HCT116 (cell line): Measurements from ENCODE around the gene ACKR3. TPM values are rescaled to one million over a fixed set of nuclear protein-coding genes. Genes with fewer than 3 reads are reported as not detected.

Experiments
- ATAC-seq: fragments of 200-7000 bp; cut with Tn5 transposase; 2 replicates; pipeline ENCODE4 v1.9.1; 2020; ENCODE audit warnings: mild to moderate bottlenecking, moderate library complexity
- BruUV-seq: library from RNA; stranded (reverse); fragments of 400-500 nt; replicated peaks from 2 replicates; lab custom pipeline; 2021; lab: Mats Ljungman, UMichigan
- CTCF ChIA-PET: fragments of 300-600 bp; sonication (Branson Sonifier 250); formaldehyde crosslinking; loops from one replicate; lab custom pipeline; 2021; ENCODE audit warnings: antibody characterized with exemption; lab: Charles Lee
- POLR2A ChIA-PET: fragments of 300-600, 350-600 bp; sonication (Branson Sonifier 250); formaldehyde crosslinking; loops from one replicate; lab custom pipeline; 2021; ENCODE audit warnings: antibody characterized with exemption; lab: Charles Lee
- RAD21 ChIA-PET, 2 experiments: fragments of 300-600 bp; sonication (Branson Sonifier 250); formaldehyde crosslinking; loops; one replicate each; lab custom pipeline; 2023; ENCODE audit warnings: low total read pairs in 2 of 2; ENCODE audit not compliant: uncharacterized antibody in 2 of 2, unreplicated experiment in 2 of 2, low non-redundant PET in 1 of 2; lab: Charles Lee
- DNase-seq: peaks from one replicate; pipeline ENCODE4 v3.0.0-alpha.2; 2010; ENCODE audit warnings: low read depth, low spot score
- H2AFZ ChIP-seq: fragments of 200-600 bp; shearing (Covaris generic), sonication (generic); 2 replicates; pipeline ENCODE4 v1.6.1; 2017; ENCODE audit warnings: low read depth, mixed run types, mixed read lengths, antibody characterized with exemption, low read length; ENCODE audit not compliant: poor library complexity, severe bottlenecking
- H3K27ac ChIP-seq: 2 replicates; pipeline ENCODE4 v1.5.1; 2012; ENCODE audit warnings: low read depth, low read length
- H3K27me3 ChIP-seq: fragments of 200-600 bp; sonication (generic); 2 replicates; pipeline ENCODE4 v1.6.1; 2016; ENCODE audit warnings: mixed run types, low read length, mixed read lengths; ENCODE audit not compliant: insufficient read depth
- H3K36me3 ChIP-seq, 2 experiments: fragments of 200-500 bp in 1 of 2; fragments of 200-600 bp in 1 of 2; sonication (Bioruptor generic) in 1 of 2; sonication (generic) in 1 of 2; 2 replicates each; pipeline versions ENCODE4 v1.5.1 to v1.6.1; 2014 to 2016; ENCODE audit warnings: low read length in 2 of 2, inconsistent platforms in 1 of 2, mixed read lengths in 1 of 2, mixed run types in 1 of 2; ENCODE audit not compliant: insufficient read depth in 2 of 2, control insufficient read depth in 1 of 2
- H3K4me1 ChIP-seq, 2 experiments: fragments of 200-600 bp in 1 of 2; sonication (generic) in 1 of 2; 2 replicates each; pipeline versions ENCODE4 v1.5.1 to v1.6.1; 2012 to 2017; ENCODE audit warnings: low read length in 2 of 2, inconsistent platforms in 1 of 2, mild to moderate bottlenecking in 1 of 2, mixed read lengths in 1 of 2, mixed run types in 1 of 2, moderate library complexity in 1 of 2; ENCODE audit not compliant: insufficient read depth in 2 of 2, control insufficient read depth in 1 of 2
- H3K4me2 ChIP-seq: fragments of 200-600 bp; sonication (generic); 2 replicates; pipeline ENCODE4 v1.6.1; 2017; ENCODE audit warnings: mixed run types, low read length, mixed read lengths
- H3K4me3 ChIP-seq, 2 experiments: fragments of 200-600 bp in 1 of 2; sonication (generic) in 1 of 2; replicated peaks in 1 of 2; 2 replicates each; pipeline ENCODE4 v1.5.1; 2011 to 2016; ENCODE audit warnings: low read length in 2 of 2, control low read depth in 1 of 2, low read depth in 1 of 2, mild to moderate bottlenecking in 1 of 2, mixed read lengths in 1 of 2, mixed run types in 1 of 2
- H3K79me2 ChIP-seq: fragments of 200-600 bp; sonication (generic); 2 replicates; pipeline ENCODE4 v1.6.1; 2017; ENCODE audit warnings: mild to moderate bottlenecking, mixed run types, low read length, moderate library complexity, mixed read lengths; ENCODE audit not compliant: insufficient read depth
- H3K9ac ChIP-seq: fragments of 200-600 bp; sonication (generic); 2 replicates; pipeline ENCODE4 v1.6.1; 2016; ENCODE audit warnings: low read length, mixed read lengths
- H3K9me2 ChIP-seq: fragments of 200-600 bp; sonication (generic), shearing (Covaris generic); 2 replicates; pipeline ENCODE4 v1.6.1; 2017; ENCODE audit warnings: mixed run types, mild to moderate bottlenecking, moderate library complexity; ENCODE audit not compliant: insufficient read depth
- H3K9me3 ChIP-seq, 2 experiments: fragments of 200-500 bp in 1 of 2; fragments of 200-600 bp in 1 of 2; sonication (Bioruptor generic) in 1 of 2; sonication (generic) in 1 of 2; 2 replicates each; pipeline ENCODE4 v1.6.1; 2014 to 2017; ENCODE audit warnings: low read length in 2 of 2, mixed read lengths in 2 of 2, inconsistent platforms in 1 of 2, low read depth in 1 of 2, mild to moderate bottlenecking in 1 of 2, mixed run types in 1 of 2, moderate library complexity in 1 of 2; ENCODE audit not compliant: control insufficient read depth in 1 of 2, insufficient read depth in 1 of 2
- H4K20me1 ChIP-seq: fragments of 200-600 bp; sonication (generic), shearing (Covaris generic); 2 replicates; pipeline ENCODE4 v1.6.1; 2017; ENCODE audit warnings: mixed run types, mild to moderate bottlenecking, moderate library complexity; ENCODE audit not compliant: insufficient read depth
- CBX3 ChIP-seq: IDR thresholded peaks from 2 replicates; pipeline ENCODE4 v1.6.1; 2012; ENCODE audit warnings: low read depth
- YY1 ChIP-seq: IDR thresholded peaks from 2 replicates; pipeline ENCODE4 v1.6.1; 2011; ENCODE audit warnings: low read length, low read depth, moderate library complexity, mild to moderate bottlenecking; ENCODE audit not compliant: insufficient replicate concordance; ENCODE audit errors: extremely low read depth
- ZFX ChIP-seq: fragments of 450-650 bp; IDR thresholded peaks from 2 replicates; pipeline ENCODE4 v1.6.1; 2017
- ZNF274 ChIP-seq: fragments of 200-500 bp; sonication (Bioruptor generic); IDR thresholded peaks from 2 replicates; pipeline ENCODE4 v1.6.1; 2014; ENCODE audit warnings: mild to moderate bottlenecking, low read depth, low read length, inconsistent platforms
- intact Hi-C: fragments of 100-400 bp; cut with micrococcal nuclease; formaldehyde crosslinking; loops from 2 replicates; pipeline ENCODE4 v1.10.0; 2022
- total RNA-seq: library from RNA; stranded (reverse); gene quantifications from one replicate; pipeline ENCODE4 v1.2.1, GENCODE V29; 2021; ENCODE audit not compliant: unreplicated experiment

ACKR3 gene
- total RNA-seq, 1 experiment from 2014 or later: 0.20 TPM

DNA sequence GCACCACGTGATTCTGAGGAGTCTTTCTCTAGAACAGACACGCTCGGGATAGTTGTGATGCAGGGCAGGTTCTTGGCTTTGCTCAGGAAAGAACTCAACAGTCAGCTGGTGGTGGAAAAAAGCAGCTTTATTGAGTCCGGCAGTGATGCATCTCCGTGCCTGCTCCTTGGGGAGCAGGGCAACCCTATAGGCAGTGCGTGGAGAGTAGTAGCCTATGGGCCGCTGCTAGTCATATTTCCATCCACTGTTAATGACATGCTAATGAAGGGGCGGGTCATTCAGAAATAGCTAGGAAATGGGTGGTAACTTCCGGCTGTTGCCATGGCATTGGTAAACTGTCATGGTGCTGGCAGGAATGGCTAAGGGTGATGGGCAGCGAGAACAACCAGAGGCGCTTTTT is 11.6 kb upstream of the ACKR3 start:
- no peaks in the 10 kb centered on the region for H4K20me1 ChIP-seq
- DNase-seq (no peak), ATAC-seq (no peak)
- no peak overlapping the region for H2AFZ ChIP-seq
- no peaks in the 10 kb centered on the region for H3K36me3 ChIP-seq
- BruUV-seq: no TSS peak
- TF ChIP-seq ZFX: no peak
- TF ChIP-seq ZNF274: no peak
- no peaks in the 10 kb centered on the region for H3K9me3 ChIP-seq
- POLR2A ChIA-PET: no interaction called here
- no peaks in the 10 kb centered on the region for H3K79me2 ChIP-seq
- no peak overlapping the region for H3K4me2 ChIP-seq
- H3K4me1 ChIP-seq: no peaks in the 10 kb centered on the region
- RAD21 ChIA-PET: no interaction called here
- peaks cover 5% of the 10 kb centered on the region; the same call in 1 of the 2 replicates for H3K27me3 ChIP-seq
- no peak overlapping the region for H3K4me3 ChIP-seq
- no peaks in the 10 kb centered on the region for H3K9me2 ChIP-seq
- no peak overlapping the region for H3K9ac ChIP-seq
- CTCF ChIA-PET: no interaction called here
- intact Hi-C loops: no loop called here
- no peak overlapping the region for H3K27ac ChIP-seq

DNA sequence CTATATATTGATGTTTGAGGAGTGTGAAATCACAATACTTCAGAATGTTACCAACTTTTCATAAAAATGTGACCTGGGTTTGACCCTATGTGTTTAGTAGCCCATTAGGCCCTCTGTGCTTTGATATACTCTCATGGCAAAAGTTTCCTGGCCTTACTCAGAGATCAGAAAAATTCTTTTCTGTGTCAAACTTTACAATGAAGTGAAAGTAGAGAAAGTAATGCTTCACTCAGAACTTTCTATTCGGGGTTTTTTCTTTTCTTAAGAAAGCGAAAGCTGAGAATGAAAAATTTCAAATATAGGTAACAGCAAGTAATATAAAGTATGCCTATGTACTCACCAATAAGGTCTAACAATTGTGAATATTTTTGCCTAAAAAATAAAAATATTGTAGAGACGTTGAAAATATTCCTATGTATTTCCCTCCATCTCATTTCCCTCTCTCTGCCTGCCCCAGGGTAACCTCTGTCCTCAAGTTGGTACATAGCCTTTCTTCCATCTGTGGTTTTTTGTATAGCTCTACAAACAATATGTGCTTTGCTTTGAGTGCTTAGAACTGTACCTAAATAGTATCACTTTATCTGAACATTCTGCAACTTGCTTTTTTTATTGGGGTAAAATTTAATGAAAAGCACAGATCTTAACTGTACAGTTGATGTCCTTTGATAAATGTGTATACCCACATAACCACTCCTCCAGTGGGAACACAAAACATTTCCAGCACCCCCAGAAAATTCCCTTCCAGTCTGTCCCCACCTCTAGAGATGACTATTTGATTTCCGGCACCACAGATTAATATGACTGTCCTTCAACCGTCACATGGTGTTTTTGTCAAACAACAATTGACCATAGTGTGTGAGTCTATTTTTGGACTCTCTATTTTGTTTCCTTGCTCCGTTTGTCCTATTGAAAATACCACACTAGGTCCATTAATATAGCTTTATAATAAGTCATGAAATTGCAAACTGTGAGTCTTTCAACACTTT is 10.3 kb upstream of the ACKR3 start:
- Histone ChIP-seq H3K27ac (no peak overlapping the region), H3K9ac (no peak overlapping the region), H3K9me3 (no peaks in the 10 kb centered on the region), H3K4me1 (no peaks in the 10 kb centered on the region), H3K27me3 (peaks cover 5% of the 10 kb centered on the region; the same call in 1 of the 2 replicates), H3K4me3 (no peak overlapping the region), H2AFZ (no peak overlapping the region), H3K4me2 (no peak overlapping the region), H3K79me2 (no peaks in the 10 kb centered on the region), H3K9me2 (no peaks in the 10 kb centered on the region), H3K36me3 (no peaks in the 10 kb centered on the region), H4K20me1 (no peaks in the 10 kb centered on the region)
- TF ChIP-seq CBX3 (no peak), YY1 (no peak)
- intact Hi-C loops: no loop called here
- BruUV-seq: no TSS peak
- RAD21 ChIA-PET: no interaction called here
- no peak for ATAC-seq
- no peak for DNase-seq
- POLR2A ChIA-PET: no interaction called here
- CTCF ChIA-PET: no interaction called here
